Activated CD8-positive, alpha-beta memory T cell treated with anti-CD3 and anti-CD28 coated beads for 48 hours (primary cell): Measurements from ENCODE around the gene WDCP.
"Not testable (repeated sequence)": the region's sequence is repeated elsewhere in the genome, so short reads cannot be mapped to it uniquely, and the experiment has no call there.

Experiments
- DNase-seq, 3 experiments: peaks; one replicate each; pipeline ENCODE4 v3.0.0-alpha.2; 2020; ENCODE audit warnings: low read depth in 2 of 3, low spot score in 2 of 3

The WDCP gene

DNA sequence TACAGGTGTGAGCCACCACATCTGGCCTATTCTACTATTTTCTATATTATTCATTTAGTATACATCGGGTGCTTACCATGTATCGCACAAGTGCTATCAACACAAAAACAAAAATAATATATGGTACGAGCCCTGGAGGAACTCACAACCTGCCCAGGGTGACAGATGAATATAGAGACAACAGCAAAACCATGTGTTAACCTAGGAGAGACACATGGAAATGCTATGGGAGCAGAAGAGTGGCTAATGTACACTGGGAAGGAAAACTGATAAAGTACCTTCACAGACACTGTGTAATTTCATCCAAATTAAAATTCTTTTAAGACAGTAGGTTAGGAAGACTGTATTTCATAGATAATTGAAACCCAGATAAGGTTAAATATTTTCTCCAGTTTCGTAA lies 25.1 kb upstream of the WDCP start:
- no peak for DNase-seq

- DNase-seq: no peak
Observed at GRCh38 chr2:24065341-24065740, 18.1 kb upstream of the WDCP start.

DNA sequence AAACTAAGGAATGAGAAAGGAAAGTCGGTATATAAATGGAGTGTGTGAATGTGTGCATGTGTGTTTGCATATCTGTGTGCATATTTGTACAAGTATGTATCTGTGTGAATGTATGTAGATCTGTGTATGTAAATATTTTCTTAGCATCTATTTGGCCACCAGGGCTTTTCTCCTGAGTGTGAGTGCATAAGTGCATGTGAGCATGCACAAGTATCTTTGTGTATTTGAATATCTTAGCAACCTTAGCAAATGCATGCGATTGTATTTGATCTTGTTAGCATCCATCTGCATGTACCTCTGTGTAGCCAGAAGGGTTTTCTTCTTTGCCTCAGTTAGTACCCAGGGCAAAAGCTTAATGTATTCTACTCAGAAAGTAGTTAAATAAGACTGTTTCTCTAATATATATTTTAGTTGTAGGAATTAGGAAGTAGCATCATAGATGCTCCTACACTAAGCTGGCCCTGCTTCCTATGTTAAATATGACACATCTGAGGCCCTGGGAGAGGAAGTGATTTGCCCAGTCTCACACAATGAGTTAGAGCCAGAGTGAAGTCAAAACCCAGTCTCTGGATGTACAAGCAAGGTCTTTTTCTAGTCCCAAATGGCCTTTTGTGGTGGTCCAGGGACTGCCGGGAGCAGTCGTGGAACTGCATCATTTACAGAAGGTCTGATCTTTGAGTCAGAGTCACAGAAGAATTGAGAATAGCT lies 11.5 kb upstream of the WDCP start:
- no peak for DNase-seq

GRCh38 chr2:24055750-24056149 lies 8.6 kb upstream of the WDCP start:
- no peak for DNase-seq

GRCh38 chr2:24054366-24055010 lies 7.3 kb upstream of the WDCP start:
- no peak for DNase-seq

GRCh38 chr2:24052951-24053350 lies 5.8 kb upstream of the WDCP start:
- no peak for DNase-seq

DNA sequence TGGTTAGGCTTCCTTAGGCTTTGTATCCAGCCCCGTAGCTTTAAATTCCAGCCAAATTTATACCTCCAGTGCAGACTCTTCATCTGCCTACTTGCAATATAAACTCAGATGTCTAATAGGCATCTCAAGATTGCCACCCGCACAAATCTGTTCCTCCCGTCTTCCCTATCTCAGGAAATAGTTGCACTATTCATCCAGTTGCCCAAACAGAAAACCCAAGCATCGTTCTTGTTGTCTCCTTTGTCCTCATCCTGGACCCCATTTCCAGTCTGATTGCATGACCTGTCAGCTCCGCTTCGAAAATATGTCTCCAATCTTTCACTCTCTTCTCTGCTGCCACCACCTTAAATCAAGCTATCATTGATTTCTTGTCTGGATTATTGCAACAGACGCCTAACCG lies 4.6 kb upstream of the WDCP start:
- DNase-seq: no peak

DNA sequence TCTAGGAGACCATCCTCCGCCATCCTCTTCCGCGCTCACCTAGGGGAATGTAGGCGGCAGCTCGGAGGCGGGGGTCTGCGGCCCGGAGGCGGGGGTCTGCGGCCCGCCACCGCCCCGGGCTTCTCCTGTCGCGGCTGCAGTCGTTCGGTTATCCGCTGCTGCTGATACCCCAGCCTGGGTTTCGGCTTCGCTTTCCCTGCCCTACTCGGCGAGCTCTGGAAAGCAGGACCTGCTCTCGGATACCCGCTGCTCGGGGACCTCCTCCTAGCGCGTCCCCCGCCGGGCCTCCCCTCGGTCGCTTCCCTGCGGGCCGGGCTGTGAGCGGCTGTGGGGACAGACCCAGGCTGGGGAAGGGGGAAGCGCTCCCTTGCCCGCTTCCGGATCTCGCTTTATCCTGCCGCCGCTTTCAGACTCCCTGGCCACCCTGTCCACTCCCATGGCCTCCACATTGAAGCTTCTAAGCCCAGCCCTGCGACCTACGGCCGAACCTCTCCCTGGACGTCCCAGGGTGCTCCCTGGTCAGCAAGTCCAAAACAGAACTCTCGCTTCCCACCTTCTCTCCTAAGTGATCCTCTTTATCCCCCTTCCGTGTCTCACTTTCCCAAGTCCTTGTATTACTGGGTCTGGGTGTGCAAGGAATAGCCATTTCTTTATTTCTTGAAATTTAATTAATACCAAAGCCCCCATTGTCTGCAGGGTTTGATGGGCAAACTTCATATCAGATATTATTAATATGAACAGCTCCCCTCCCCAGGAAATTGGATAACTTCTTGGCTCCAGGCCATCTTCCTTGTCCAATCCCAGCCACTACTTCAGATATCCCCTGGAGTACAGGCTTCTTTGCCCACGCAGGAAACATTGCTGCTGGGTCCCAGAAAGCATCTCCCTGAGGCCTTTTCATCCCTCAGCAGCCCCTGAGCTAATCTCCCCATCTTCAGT lies 3.1 kb upstream of the WDCP start:
- DNase-seq: no peak

DNA sequence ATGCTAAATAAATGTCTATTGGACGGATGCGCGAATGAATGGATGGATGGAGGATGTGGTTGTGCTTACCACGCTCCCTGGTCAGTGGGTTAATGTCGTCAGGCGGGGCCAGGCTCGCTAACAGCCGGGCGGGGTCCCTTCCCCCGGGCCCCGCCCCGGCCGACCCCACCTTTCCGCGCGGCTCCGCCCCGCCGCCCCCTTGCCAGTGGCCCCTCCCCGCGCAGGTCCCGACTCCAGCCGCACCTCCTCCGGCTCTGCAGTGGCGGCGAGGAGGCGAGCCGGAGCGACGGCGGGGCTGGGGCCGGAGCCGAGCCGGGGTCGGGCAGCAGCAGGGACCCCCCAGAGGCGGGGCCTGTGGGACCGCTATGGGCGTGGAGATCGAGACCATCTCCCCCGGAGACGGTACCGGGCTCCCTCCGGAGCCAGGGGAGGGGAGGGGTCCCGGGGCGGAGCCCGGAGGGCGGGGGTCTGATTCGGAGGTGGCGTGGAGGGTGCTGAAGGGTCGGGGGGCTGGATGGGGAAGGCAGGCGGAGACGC lies 2.4 kb upstream of the WDCP start, which contains the start of gene FKBP1B:
FKBP1B (plus strand) TSS at position 257 of the 537 bp plus-strand sequence; CDS start at position 366, 109 bp downstream.
- peak; percentile 20 to 37 (median 36) for DNase-seq

DNA sequence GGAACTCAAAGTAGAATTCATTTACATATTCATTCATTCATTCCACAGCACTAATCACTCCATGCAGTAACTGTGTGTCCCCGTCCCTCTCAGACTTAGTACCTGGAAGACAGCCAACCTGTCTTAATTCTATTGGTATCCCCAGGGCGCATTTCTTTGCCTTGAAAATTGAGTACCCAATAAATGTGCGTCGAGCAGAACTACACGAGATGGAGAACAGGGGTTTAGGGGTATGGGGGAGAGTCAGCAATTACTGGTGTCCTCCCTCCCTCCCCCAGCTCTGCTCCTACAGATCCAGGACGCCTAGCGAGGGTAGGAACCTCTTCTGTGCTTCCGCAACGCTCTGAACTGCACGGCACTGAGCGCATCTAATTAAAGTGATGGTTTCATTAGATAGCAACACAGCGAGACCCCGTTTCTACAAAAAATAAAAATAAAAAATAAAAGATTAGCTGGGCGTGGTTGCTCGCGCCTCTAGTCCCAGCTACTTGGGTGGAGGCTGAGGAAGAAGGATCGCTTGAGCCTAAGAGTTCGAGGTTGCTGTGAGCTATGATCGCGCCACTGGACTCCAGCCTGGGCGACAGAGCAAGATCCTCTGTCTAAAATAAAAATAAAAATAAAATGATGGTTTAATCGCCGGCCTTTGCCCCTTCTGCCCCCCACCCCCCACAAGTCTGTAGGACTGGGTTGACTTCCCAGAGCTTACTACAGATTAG lies 1.7 kb upstream of the WDCP start:
- no peak for DNase-seq

DNA sequence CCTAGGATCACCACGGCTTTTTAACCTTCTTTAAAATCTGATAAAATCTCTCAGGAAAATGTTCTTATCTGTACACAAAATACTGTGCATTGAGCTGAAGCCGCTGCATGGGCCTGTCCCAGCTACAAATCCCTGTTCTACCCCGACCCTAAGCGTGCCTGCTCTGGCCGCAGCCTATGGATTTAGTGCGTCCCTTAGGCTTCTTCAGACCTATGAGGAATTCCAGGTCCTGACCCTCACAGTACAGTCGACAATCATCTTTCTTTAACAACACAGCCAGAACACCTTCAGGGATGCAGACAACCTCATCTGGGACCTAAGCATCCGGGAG lies 477 bp upstream of the WDCP start:
- DNase-seq: no peak

GRCh38 chr2:24046599-24046929 lies 627 bp downstream of the WDCP start:
- no peak for DNase-seq

DNA sequence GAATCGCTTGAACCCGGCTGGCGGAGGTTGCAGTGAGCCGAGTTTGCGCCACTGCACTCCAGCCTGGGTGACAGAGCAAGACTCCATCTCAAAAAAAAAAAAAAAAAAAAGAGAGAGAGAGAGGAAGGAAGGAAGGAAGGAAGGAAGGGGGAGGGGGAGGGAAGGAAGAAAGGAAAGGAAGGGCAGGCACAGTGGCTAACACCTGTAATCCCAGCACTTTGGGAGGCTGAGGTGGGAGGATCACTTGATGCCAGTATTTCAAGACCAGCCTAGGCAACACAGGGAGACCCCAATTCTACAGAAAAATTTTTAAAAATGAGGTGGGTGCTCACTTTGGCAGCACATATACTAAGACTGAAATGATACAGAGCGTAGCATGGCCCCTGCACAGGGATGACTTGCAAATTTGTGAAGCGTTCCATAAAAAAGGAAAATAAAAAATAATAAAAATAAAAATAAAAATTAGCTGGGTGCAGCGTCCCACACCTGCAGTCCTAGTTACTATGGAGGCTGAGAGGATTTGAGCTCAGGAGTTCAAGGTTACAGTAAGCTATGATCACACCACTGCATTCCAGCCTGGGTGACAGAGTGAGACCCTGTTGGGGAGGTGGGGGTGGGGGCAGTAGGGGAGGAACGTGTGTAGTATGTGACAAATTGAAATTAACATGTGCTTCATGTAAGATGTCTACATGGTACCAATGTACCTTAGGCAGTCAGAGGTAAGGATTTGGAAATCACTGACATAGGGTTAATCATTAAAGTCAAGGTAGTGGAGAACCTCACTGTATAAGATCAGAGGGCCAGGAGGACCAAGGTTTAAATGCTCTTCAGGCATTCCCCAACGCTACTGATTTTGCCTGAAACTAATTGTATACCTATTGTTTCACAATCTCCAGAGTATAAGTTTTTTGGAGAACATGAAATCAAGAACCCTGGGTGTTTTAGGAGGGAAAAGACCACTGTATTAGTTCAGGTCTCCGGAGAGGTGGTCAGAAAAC lies 1.4 kb downstream of the WDCP start:
- DNase-seq: no peak

DNA sequence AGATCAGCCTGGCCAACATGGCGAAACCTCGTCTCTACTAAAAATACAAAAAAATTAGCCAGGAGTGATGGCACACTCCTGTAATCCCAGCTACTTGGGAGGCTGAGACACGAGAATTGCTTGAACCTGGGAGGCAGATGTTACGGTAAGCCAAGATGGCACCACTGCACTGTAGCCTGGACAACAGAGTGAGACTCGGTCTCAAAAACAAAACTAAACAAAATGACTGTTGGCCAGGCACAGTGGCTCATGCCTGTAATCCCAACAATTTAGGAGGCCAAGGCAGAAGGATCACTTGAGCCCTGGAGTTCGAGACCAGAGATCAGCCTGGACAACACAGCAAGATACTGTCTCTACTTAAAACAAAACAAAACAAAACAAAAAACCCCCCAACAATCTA lies 4.1 kb downstream of the WDCP start:
- not testable (repeated sequence) for DNase-seq

DNA sequence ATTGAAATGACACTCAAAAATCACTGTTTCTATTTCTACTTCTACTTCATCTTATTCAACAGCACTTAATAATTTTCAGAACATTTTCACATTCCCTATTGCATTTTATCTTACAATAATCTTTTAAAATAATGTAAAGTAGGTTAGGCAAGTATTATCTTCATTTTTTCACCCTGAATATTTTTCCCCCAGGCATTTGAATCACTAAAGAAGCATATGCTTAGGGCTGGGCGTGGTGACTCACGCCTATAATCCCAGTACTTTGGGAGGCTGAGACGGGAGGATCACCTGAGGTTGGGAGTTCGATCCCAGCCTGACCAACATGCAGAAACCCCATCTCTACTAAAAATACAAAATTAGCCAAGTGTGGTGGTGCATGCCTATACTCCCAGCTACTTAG lies 6.7 kb downstream of the WDCP start:
- no peak for DNase-seq

GRCh38 chr2:24038786-24039499 lies 8.2 kb downstream of the WDCP start:
- no peak for DNase-seq

DNA sequence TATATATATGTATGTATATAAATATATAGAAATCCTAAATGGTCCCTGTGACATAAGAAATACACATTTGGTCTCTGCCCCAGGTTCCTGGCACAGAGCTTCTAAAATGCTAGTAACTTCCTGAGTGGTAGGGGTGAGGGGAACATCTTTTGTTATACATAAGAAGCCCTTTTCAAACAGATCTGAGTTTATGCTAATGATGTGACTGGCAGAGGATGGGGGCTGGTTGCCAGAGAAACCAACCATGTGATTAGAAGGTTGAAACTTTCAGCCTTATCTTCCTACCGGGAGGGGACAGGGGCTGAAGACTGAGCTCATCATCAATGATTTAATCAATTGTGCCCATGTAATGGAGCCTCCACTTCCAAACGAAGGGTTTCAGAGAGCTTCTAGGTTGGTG lies 21.0 kb downstream of the WDCP start:
- no peak for DNase-seq

GRCh38 chr2:24024996-24025663 lies 22.1 kb downstream of the WDCP start:
- no peak for DNase-seq

DNA sequence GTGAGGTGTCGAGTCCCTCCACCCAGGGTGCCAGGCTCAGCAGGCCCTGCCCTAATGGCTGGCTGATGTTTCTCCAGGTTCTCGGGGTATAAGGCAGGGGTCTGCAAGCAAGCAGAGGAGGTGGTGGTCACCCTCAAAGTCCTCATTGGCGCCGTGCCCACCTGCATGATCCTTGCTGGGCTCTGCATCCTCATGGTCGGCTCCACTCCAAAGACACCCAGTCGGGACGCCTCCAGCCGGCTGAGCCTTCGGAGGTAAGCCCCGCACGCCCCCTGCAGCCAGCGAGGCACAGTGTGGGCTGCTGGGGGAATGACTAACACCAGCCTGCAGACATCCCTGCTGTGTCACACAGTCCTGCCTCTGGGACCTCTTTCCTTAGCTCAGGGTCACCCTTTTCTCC lies 23.2 kb downstream of the WDCP start:
- DNase-seq: no peak
